Stimulated activated CD4-positive, alpha-beta T cell treated with anti-CD3 and anti-CD28 coated beads, Interleukin-15, amount 100 ng/mL, for 24 hours (primary cell): Measurements from ENCODE around the gene OR52B2.
"Not testable (repeated sequence)": the region's sequence is repeated elsewhere in the genome, so short reads cannot be mapped to it uniquely, and the experiment has no call there.

Experiments
- DNase-seq: peaks from one replicate; pipeline ENCODE4 v3.0.0-alpha.2; 2020

OR52B2 gene

GRCh38 chr11:6151117-6151516 is 19.0 kb downstream of the OR52B2 start:
- no peak for DNase-seq

DNA sequence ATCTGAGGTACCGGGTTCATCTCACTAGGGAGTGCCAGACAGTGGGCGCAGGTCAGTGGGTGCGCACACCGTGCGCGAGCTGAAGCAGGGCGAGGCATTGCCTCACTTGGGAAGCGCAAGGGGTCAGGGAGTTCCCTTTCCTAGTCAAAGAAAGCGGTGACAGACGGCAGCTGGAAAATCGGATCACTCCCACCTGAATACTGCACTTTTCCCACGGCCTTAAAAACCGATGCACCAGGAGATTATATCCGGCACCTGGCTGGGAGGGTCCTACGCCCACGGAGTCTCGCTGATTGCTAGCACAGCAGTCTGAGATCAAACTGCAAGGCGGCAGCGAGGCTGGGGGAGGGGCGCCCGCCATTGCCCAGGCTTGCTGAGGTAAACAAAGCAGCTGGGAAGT is 26.4 kb downstream of the OR52B2 start:
- DNase-seq = not testable (repeated sequence)

GRCh38 chr11:6142936-6143335 is 27.2 kb downstream of the OR52B2 start:
- no peak for DNase-seq

GRCh38 chr11:6135936-6136335 is 34.2 kb downstream of the OR52B2 start:
- not testable (repeated sequence) for DNase-seq

- DNase-seq = no peak
Observed at GRCh38 chr11:6132431-6132830, 37.7 kb downstream of the OR52B2 start.

DNA sequence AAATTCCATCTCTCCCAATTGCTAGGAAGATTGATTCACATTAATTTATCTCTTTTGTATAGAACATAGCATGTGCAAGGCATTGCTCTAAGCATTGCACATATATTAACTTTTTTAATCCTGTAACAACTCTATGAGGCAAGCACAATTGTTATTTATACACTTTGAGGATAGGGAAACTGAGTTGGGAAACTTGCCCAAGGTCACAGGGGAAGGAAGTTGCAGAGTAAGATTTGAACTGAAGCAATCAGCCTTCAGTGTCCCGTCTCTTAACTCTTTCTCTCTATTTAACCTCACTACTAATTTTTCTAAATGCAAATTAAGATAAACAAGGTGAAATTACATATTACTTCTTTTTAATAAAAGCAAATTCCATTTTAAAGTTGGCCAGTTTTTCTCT is 40.5 kb downstream of the OR52B2 start:
- no peak for DNase-seq

DNA sequence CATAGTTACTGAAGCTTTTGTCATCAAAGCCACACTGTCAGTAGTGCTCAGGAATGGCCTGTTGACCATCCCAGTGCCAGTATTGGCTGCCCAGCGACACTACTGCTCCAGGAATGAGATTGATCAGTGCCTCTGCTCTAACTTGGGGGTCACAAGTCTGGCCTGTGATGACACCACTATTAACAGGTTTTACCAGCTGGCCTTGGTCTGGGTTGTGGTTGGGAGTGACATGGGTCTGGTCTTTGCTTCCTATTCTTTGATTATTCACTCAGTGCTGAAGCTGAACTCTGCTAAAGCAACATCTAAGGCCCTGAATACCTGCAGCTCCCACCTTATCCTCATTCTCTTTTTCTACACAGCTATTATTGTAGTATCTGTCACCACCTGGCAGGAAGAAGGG is 41.1 kb downstream of the OR52B2 start:
- no peak for DNase-seq

DNA sequence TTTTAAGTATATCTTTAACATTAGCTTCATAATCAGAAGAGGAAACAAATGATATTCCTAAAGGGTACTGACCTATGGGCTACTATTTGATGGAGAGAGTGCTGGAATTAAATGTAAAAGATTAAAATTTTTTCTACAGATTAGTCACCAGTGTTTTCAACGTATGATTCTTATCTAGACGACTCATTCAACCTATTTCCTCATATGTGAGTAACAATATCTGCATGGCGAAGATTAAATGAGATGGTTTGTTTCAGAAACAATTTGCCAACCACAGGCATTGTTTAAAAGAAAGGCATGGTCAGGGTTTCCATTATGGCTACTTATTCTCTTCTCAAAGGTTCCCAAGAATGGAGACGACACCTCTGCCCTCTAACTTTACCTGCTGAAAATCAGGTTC is 42.2 kb downstream of the OR52B2 start:
- DNase-seq = no peak

DNA sequence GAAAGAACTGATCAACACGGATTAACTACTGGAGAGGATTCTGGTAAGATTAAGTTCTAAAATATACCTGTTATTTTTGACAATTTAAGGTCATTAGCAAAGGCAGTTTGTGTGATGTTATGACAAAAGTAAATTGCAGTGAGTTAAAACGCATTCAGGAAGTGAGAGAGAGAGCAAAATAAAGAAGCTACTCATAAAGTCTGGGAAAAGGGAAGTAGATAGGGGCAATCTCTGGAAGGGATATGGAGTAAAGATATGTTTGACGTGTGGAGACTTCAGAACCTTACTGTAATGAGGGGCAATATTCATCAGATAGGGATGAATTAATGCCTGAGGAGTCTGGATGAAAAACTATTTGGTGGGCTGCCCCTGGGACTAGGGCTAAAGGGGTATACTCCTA is 45.9 kb downstream of the OR52B2 start:
- no peak for DNase-seq
